ENCODE results near the gene MKKS. TPM values are rescaled to one million over a fixed set of nuclear protein-coding genes. Genes with fewer than 3 reads are reported as not detected.

MKKS gene
- total RNA-seq, 1 experiment from 2014 or later: 19.9 TPM

GRCh38 chr20:10423735-10424134 lies 10.3 kb downstream of the MKKS start:
- H3K4me2 ChIP-seq (ENCODE audit: low read length): no peak overlapping the region
- ChIA-PET CTCF (no interaction called here), POLR2A (interaction anchor here (1.7 kb wide), 1 partner anchor 11 kb away, joined by 6 read pairs; the partner anchor contains the start of genes MKKS and SLX4IP), RAD21 (ENCODE audit: low non-redundant PET in 1 of 2, low total read pairs in 2 of 2, uncharacterized antibody in 2 of 2, unreplicated experiment in 2 of 2) (no interaction called here)
- H3K9ac ChIP-seq (ENCODE audit: low read length): no peak overlapping the region
- H3K9me3 ChIP-seq (ENCODE audit: control insufficient read depth in 1 of 2, insufficient read depth in 1 of 2, low read depth in 1 of 2, low read length in 2 of 2): no peaks in the 10 kb centered on the region
- ATAC-seq (no peak), DNase-seq (ENCODE audit: low read depth, low spot score) (no peak)
- H3K4me3 ChIP-seq (replicated peaks in 1 of 2; ENCODE audit: low read depth in 1 of 2, low read length in 2 of 2): no peak overlapping the region
- H3K4me1 ChIP-seq (ENCODE audit: control insufficient read depth in 1 of 2, insufficient read depth in 2 of 2, low read length in 2 of 2): peaks cover 20 to 26% of the 10 kb centered on the region in 2 experiments
- H3K79me2 ChIP-seq (ENCODE audit: insufficient read depth, low read length): peaks cover 96% of the 10 kb centered on the region
- no TSS peak for BruUV-seq (replicated peaks)
- intact Hi-C loops (cut with micrococcal nuclease): no loop called here
- no peaks in the 10 kb centered on the region for H3K27me3 ChIP-seq (ENCODE audit: insufficient read depth, low read length)
- H3K36me3 ChIP-seq (ENCODE audit: control insufficient read depth in 1 of 2, insufficient read depth in 2 of 2, low read length in 2 of 2): no peaks in the 10 kb centered on the region; a peak in 1 of 4 replicates
- H2AFZ ChIP-seq (ENCODE audit: low read depth, low read length, poor library complexity, severe bottlenecking): no peak overlapping the region
- TF ChIP-seq REST (IDR thresholded peaks at IDR 0.05; ENCODE audit: low read depth): no peak
- no peak for TF ChIP-seq SIN3A (IDR thresholded peaks at IDR 0.05; ENCODE audit: low read depth)
- TF ChIP-seq MAX (IDR thresholded peaks at IDR 0.05): no peak
- no peak for TF ChIP-seq RAD21 (IDR thresholded peaks at IDR 0.05; ENCODE audit: low read depth)
- TF ChIP-seq ZBTB33 (IDR thresholded peaks at IDR 0.05; ENCODE audit: extremely low read depth, insufficient replicate concordance, low read length): no peak
- TF ChIP-seq ELF1 (IDR thresholded peaks at IDR 0.05; ENCODE audit: borderline replicate concordance, low read depth): no peak
- no peak for TF ChIP-seq ZFX (IDR thresholded peaks at IDR 0.05)
- 0 out of 2 replicates have a peak, but pooled peaks cover 2% of the 10 kb centered on the region for H4K20me1 ChIP-seq (ENCODE audit: insufficient read depth)
- no peaks in the 10 kb centered on the region for H3K9me2 ChIP-seq (ENCODE audit: insufficient read depth)
- H3K27ac ChIP-seq (ENCODE audit: low read depth, low read length): no peak overlapping the region

Measured in HCT116 (cell line).